ENCODE results near the gene ITPKB.
"Not testable (repeated sequence)": the region's sequence is repeated elsewhere in the genome, so short reads cannot be mapped to it uniquely, and the experiment has no call there.

Gene ITPKB

DNA sequence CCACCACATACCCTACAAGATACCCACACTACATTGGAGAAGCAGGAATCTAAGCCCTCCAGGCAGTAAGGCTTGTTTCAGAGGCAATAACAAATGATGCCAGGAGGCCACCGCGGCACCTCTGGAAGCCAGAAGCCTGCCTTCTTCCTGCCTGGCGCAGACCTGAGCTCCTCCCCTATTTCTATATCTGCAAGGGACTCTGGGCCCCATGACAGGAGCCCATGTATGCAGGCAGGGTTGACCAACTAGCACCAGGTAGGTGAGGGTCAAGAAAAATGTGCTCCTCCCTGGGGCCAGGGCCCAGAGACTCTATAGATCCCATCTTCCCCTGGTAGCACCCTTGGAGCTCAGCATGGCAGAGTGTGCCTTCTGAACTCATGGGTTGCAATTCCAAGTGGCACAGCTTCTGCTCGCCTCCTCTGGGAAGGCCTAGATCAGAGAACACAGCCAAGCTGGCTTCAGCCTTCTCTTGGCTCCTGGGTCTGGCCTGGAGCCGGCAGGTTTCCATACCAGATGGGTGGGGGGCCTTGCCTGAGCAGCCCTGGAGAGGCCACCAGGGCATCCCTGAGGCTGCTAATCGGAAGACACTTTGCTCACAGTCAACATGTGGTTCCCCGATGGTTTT lies 105.4 kb downstream of the ITPKB start:
- DNase-seq = no peak

DNA sequence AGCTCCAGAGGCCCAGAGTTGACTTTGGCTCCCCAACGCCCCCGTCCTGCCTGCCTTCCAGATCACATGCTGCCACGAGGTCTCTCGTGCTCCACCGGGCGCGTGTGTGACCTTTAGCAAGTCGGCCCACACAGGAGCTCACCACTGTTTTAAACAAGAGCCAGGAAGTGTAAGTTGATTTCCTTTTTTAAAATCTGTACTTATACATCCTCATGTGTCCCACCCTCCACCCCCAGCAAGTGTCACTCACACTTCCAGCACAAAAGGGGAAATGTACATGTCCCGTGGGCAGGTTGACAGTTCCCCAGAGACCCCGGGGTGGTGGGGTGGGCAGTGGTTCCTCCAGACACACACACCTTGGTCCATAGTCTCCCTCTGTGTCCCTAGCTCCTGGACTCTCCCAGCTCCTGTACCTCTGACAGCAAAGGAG lies 106.1 kb downstream of the ITPKB start:
- DNase-seq = peak; percentile 94

DNA sequence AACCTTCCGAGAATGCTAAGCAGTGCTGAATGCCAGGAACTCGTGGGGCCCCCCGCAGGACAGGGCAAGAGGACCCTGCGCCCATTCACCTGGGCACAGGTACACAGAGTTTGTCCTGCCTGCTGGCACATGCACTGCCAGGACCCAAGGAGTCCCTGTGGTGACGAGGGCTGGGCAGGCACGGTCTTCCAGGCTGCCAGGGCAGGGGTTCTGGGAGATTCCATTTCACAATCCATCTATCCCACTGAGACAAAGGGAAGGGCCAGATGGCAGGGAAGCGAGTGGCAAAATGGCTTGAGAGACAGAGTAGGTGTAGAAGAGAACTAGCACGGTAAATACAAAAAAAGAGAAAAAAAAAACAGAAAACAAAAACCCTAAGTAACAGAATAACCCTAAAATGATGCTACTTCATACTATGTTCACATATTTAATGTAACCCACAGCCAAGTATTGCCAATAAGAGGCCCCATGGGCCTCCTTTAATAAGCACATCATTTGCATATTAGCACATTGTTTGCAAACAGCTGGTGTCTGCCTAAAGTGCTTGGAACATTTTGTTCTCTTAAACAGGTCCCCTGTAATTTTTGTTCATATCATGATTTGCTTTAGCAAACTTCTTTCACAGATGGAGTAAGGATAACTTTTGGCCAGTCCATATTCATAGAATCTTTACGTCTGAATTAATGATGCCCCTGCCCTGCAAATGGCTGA lies 106.8 kb downstream of the ITPKB start:
- peak; percentile 39 for DNase-seq

DNA sequence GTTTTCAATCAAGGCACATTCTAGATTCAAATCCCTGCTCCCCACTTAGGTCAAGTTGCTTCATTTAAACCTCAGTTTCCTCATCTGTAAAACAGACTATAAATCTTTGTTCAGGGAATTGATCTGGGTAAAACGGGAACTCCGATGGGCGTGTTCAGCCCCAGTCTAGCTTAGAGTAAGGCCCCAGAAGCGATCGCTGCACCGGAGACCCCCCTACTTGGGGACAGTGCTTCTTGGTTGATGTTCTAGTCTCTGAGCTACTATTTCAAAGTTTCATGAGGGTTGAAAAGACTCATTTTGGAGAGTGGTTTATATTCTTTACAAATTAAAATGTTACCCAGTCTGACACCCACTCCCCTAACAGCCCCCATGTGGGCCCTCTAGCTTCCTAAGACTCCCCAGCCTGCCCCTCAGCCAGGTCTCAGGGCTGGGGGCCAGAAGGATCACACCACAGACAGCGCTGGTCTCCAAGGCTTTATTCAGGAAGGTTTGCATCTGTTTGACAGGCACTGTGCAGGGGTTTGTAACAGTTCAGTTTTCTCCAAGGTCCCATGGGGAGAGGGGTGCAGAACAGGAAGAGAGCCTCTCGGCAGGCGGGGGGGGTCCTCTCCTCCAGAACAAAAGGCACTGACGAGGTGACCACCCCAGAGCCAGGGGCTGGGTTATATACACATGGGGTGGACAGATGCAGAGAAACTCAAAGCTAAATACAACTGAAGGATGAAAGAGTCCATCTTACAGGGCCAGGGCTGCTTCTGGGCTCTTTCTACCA lies 107.7 kb downstream of the ITPKB start:
- no peak for DNase-seq

DNA sequence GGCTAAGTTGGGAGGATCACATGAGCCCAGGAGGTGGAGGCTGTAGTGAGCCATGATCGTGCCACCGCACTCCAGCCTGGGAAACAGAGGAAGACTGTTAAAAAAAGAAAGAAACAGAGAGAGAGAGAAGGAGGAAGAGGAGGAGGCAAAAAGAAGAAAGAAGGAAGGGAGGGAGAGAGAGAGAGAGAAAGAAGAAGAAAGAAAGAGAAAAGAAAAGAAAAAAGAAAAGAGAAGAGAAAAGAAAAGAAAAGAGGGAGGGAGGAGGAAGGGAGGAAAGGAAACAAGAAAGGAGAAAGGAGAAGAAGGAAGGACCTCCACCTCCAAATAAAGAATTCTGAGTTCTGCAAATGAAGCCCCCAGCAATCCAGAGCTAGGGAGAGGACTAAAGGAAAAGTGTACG lies 108.5 kb downstream of the ITPKB start:
- DNase-seq = no peak

DNA sequence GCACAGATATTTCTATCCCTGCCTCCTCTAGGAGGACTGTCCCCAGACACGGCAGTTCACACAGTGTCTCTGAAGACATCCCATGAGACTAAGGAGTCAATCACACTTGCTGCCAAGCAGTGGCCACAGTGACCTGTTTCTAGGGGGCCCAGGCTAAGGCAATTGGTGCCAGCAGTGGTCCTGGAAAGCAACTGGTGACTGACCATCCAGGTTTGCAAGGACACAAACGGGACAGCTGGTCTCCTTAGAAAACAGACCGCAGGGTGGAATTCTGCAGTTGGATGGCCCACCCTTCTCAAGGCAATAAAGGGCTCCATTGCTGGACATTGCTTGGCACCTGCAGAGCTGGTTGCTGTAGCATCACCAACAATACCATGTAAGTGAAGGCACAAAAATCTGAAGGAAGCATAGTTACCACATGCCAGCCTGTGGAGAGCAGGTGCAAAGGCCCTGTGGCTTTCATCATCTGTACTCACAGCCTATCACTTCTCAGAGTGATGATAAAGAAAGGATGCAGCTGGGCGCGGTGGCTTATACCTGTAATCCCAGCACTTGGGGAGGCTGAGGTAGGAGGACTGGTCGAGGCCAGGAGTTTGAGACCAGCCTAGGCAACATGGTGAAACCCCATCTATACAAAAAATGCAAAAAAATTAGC lies 109.1 kb downstream of the ITPKB start:
- DNase-seq = no peak

DNA sequence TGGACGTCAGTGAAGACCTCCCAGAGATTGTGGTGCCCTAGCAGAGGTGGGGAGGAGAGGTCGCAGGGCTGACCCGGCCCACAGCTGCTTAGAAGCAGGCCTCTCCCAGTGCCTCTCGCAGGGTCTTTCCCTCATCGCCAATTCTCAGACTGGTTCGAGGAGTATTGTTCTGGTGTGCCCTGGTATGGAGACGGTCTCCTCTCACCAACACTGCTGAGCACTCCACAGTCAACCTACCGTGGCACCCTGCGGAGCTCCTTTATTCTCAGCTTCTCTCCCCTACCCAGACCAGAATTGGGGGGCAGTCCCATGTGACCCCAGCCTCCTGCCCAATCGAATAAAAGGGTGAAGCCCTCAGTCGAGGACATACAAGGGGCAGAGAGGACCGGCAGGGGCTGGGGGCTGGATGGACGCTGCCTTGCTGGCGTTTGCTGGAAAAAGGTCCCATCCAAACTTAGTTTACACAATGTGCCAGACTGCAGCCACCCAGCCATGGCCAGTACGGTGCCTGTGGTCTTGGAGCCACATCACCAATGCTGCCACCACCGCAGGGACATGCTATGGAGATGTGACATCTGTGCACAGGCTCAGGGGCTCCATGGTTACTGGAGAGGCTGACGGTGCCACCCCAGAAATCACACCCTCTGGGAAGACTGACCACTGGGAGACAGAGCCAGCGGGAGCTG lies 109.7 kb downstream of the ITPKB start:
- no peak for DNase-seq

DNA sequence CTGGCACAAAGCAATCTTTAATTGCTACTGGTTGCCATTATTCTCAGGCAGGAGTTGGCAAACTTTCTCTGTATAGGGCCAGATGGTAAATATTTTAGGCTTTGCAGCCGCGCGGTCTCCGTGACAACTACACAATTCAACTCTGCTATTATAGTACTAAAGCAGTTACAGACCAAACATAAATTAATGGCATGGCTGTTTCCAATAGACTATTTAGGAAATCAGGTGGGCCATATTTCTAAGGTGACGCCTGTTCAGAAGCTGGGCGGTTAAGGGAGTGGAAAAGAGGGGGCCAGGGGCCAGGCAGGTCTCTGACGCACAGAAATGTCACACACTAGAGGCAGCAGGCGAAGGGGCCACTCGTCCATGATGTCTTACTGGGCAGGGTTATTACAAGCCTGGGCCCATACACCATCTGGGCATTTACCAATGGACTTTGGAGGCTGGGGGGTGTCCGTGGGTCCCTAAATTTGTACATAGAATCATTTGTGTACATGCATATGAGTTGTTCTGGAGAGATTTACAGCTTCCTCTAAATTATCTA lies 110.4 kb downstream of the ITPKB start:
- DNase-seq = no peak

DNA sequence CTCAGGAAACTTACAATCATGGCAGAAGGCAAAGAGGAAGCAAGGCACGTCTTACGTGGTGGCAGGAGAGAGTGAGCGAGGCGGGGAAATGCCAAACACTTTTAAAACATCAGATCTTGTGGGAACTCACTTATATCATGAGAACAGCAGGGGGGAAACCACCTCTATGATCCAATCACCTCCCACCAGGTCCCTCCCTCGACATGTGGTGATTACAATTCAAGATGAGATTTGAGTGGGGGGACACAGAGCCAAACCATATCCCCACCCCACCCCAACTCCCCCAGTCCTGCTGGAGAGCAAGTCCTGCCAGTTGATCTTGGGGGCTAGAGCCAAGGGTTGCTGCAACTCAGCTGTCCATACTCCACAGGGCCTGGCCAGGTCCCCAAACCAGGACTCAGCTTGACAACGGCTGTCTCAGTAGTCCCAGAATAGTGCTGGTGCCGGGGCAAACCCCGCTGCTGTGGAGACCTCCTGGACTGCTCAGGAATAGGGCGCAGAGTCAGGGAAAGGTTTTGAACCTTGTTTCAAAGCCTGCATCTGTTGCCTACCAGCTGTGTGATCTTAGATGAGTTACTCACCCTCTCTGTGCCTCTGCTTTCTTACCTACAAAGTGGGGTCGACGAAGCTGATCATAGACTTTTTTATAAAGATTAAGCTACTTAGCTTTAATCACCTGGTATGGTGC lies 111.0 kb downstream of the ITPKB start:
- DNase-seq = peak; percentile 91

DNA sequence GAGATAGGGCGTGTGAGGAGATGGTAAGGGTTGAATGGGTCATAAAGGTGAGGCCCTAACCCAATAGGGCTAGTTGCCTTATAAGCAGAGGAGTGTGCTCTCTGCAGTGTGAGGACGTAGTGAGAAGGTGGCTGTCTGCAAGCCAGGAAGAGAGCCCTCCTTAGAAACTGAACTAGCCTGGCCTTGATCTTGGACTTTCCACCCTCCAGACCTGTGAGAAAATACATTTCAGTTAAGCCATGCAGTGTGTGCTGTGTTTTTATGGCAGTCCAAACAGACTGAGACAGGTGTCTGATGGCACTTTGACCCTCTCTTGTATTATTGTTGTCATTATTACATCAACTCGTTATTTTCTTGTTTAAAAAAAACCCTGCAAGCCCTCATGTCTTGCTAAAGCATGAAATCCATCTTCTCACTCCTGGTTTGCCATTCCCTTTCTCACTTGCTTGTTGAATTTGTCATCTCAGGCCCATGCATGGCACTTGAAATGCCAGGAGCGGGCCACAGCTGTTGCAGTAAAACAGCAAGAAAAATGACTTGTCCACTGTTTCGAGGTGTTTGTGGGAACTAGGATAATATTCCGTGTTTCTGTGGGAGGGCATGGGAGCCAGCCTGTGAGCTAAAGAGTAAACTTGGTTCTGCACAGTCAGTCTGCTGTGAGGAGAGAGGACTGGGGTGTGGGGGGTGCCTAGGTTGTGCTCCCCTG lies 111.9 kb downstream of the ITPKB start:
- no peak for DNase-seq

DNA sequence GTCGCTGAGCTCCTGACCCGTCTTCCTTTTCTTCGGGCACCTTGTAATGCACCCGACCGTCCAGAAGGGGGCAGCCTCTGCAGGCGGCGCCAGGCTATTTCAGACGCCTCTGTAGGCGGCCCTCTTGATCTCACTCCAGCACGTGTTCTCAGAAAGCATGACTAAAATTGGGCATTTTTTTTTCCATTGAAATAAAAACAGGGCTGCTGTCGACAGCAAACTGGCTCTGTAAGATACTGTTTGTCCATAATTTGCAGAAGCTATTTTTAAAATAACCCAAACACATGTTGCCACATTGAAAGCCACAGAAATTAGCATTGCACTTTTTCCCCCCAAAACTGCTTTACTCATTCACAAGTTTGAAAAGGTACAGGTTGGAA lies 112.5 kb downstream of the ITPKB start:
- peak; percentile 93 for DNase-seq

DNA sequence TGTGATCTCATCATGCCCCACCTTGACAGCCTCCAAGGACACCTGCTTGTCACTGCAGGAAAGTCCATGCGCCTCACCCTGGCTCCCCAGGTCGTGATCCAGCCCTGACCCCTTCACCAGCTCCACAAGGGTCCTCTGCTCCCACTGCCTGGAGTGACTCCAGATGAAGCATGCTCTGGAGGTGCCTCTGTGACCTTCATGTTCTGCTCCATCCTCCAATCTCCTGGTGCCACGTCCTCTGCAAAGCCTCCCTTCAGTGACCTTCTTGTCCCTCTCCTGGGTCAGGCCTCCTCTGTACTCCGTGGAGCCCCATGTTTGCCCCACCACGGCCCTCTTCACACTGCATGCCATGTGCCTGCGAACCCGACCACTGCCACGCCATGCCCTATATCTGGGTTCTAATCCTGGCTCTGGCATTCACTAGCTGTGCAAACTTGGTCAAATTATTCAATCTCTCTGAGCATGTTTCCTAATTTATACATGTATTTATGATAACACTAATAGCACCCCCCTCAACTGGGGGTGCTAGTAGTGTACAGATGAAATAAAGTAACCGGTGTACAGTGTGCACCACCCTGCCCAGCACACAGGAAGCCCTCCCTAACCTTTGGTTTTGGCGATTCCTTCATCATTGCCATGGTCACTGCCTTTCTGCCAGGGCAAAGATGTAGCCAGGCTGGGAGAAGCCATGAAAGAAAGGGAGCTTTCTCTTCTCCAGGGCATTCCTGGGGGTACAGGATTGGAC lies 113.1 kb downstream of the ITPKB start:
- no peak for DNase-seq

DNA sequence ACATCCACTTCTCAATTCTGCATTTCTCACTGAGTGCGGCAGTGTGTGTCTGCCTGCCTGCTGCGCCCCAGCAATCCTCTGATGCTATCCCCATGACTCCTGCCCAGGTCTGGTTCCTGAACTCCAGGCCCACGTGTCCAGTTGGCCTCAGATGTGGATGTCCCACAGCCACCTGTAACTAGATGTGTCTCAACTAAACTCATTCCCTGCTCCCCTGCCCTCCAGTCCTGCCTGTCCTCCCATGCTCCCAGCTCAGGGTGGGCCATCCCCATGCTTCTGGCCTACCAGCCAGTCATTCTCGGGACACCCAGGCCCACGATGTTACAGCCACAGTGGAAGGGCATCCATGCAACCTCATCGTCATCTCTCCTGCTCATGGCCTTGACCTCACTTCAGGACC lies 113.8 kb downstream of the ITPKB start:
- DNase-seq = no peak

DNA sequence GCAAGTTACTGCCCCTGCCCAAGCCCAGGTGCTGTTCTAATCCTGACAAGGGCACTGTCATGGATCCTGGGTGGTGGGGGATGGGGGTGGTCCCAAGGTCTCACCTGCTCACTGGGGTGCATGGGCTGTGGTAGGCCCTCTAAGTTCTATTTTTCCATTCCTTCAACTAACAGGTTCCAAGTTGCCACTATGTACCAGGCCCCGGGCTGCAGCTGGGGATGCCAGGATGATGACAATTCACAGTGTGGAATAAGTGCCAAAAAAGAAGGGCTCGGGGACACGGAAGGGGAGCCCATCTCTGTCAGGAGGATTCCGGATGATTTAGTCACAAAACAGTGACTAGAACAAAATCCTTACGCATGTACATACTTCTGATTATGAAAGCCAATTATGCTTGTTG lies 114.6 kb downstream of the ITPKB start:
- DNase-seq = no peak

DNA sequence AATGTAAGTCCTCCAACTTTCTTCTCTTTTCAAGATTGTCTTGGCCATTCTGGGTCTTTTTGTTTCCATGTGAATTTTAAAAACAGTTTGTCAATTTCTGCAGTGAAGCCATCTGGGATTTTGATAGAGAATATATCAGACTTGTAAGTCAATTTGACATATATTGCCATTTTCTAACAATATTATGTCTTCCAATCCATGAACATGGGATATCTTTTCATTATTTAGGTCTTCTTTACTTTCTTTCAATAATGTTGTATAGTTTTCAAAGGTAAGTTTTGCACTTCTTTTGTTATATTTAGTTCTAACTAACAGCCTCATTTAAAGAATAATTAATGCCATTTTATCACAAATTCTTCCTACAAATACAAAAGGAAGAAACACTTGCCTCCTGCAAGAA lies 117.1 kb downstream of the ITPKB start:
- no peak for DNase-seq

DNA sequence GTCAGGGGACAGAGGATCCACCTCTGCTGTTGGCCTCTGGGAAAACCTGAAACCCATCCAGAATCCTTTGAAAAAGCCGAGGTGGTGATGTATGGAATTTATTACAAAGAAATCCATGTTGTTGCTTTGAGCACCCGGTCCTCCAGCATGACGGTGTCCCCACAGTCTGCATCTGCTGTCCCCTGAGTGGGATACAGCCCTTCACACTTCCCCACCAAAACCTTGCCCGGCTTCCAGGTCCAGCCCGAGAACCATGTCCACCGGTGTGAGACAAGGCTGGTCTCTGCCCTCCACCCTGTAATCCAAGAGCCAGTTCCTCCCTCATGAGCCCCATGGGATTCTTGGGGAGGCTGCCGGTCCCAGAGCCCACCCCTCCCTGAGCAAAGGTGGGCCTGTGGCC lies 120.1 kb downstream of the ITPKB start:
- DNase-seq = no peak

DNA sequence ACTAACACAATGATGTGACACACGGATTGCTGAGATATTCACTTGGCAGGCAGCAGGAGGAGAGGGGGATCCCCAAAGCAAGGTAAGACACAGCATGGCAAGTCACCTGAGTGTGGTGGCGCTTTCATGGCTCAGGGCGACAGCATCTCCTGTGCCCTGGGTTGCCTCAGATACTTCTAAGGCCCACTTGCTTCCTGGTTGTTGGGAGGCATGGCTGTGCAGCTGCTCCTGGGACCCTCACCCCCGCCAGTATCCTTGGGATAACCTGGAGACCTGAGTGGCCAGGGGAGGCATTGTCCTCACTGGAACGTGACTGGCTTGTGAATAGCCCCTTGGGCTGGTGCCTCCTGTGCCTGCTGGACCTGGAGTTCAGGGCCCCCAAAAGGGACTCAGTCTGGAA lies 120.7 kb downstream of the ITPKB start:
- no peak for DNase-seq

DNA sequence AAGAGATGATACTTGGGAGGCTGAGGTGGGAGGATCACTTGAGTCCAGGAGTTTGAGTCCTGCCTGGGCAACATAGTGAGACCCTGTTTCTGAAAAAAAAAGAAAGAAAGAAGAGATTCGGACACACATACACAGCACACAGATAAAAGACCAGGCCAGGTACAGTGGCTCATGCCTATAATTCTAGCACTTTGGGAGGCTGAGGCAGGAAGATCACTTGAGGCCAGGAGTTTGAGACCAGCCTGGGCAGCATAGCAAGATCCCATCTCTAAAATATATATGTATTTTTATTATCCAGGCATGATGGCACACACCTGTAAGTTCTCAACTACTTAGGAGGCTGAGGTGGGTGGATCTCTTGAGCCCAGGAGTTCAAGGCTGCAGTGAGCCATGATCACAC lies 121.4 kb downstream of the ITPKB start:
- not testable (repeated sequence) for DNase-seq

DNA sequence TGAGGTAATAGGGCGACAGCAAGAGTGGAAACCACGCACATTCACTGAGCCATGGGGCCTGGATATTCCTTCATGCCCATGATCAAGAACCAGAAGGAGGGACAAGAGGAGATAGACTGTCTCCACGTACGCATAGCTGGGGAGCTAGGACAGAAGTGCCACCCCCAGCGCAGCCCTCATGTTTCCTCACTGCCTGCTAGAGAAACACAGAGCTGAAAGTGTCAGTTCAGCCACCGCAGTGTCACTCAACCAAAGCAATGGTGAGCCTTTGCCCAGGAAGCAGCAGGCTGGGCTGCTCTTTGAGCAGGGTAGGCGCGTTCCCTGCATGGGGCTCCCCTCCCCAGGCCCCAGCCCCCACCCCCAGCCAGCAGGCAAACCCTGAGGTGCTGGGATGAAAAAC lies 122.0 kb downstream of the ITPKB start:
- DNase-seq = no peak

DNA sequence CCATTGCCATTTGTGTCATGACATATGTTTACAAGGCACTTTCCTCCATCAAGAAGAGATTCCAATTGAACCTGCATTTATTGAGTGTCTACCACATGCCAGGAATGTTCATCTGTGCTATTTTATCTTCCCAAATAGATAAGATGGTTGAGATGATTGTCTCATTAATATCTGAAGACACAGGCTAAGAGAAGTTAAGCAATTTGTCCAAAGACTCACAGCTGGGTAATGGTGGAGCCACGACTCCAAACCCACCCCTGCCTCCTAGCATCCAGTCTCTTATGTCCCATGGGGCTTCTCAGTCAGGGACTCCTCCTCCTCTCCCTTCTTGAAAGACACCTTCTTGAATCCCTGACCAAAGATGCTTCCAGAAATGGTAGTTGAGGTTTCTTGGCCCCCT lies 122.4 kb downstream of the ITPKB start:
- no peak for DNase-seq

DNA sequence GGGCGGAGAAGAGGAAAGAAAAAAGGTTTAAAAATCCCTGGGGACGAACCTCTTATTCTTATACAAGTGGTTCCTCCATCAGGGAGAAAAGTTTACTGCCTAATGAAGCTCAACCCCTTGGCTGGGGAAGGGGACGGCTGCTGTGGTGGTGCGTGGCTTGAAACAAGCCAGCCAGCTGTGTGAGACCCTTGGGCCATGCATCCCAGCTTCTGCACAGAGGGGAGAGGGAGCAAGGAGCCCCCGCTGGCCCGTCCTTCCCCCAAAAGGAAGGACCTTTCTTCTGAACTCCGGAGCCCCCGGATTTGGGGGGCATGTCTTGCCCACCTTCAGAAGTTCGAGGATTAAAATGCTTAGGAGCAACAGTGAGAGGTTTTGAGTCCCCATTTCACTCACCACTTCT lies 123.2 kb downstream of the ITPKB start:
- no peak for DNase-seq

Data from inflammatory macrophage treated with lipopolysaccharide for 4 hours (primary cell).